Stimulated activated CD4-positive, alpha-beta T cell treated with anti-CD3 and anti-CD28 coated beads, TNF-alpha, amount 100 ng/mL, for 24 hours (primary cell): ENCODE measurements around the gene MARK3.

Source experiments
- DNase-seq, 3 experiments: peaks; one replicate each; pipeline ENCODE4 v3.0.0-alpha.2; 2020; ENCODE audit warnings: low read depth in 3 of 3

The MARK3 gene

DNA sequence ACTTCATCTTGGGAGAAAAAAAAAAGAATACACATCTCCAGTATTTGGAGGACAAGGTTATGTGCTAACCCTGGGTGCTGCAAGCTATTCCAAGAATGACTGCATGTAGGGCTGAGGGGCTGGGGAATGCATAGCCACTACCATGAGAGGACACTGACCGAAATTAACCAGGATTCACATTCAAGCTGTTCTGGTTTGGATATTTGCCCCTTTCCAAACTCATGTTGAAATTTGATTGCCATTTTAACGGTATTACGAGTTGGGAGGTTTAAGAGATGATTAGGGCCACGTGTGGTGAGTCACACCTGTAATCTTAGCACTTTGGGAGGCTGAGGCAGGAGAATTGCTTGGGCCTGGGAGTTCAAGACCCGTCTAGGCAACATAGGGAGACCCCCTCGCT lies 18.5 kb upstream of the MARK3 start:
- no peak for DNase-seq

DNA sequence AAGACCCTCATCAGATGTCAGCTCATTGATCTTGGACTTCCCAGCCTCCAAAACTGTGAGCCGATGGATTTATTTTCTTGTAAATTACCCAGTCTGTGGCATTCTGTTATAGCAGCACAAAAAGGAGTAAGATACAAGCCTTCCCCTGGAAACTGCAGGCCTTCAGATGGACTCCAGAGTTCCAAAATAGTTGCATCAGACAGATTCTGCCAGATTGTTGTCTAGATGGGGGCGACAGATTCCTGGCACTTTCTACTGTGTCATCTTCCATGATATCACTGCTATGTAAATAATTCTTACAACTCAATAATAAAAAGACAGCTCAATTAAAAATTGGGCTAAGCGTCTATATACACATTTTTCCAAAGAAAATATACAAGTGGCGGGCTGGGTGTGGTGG lies 17.2 kb upstream of the MARK3 start:
- DNase-seq, result no peak

DNA sequence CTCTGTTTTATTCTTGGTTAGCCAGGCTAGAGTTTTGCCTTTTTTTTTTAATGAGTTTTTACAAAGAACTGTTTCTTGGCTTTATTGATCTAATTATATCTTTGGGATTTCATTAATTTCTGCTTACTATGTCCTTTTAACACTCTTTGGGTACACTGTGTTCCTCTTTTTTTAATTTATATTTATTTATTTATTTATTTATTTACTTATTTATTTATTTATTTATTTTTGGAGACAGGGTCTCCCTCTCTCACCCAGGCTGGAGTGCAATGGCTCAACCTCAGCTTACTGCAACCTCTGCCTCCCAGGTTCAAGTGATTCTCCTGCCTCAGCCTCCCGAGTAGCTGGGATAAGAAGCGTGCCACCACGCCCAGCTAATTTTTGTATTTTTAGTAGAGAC lies 15.1 kb upstream of the MARK3 start:
- DNase-seq, result no peak

DNA sequence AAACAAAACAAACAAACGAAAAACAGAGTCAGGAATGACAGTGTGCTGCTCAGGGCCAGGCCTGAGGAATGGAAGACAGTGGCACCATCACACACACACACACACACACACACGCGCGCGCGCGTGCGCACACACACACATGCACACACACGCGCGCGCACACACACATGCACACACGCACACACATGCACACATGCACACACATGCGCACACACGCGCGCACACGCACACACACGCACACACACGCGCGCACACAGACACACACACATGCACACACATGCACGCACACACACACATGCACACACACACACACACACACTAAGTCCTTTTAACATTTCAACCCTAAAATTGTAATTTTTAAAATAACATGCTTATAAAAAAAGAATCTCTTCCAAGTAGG lies 13.2 kb upstream of the MARK3 start:
- no peak for DNase-seq

DNA sequence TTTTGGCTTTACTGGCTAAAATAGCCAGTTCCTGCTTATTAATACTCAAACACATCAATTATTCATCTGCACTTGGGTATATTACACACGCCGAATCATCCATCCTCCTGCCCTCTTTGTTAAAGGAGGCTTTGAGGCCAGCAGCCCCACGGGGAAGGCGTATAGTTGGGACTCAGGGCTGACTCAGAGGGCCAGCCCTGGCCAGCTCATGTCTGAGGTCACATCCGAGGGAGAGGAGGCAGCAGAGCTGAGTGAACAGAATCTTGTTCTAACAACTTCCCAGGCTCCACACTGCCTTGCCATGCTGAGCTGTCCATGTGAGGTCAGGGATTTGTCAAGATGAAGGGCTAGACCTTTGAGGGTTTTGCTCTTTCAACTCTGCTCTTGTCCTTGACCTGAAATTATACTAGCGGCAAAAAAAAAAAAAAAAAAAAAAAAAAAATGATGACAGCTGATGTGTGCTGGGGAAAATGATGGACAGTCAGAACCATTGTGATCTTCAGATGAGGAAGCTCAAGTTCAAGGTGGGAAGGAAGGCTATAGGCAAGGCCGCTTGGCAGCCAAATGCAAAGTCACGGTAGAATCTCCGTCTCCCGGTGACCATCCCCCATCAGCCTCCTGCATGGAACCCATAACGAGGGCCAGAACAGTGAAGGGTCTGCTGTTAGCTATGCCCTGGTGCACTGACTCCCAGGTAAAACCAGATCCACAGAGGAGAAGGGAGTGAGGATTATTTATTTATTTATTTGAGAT lies 12.5 kb upstream of the MARK3 start:
- DNase-seq, result peak in 1 of 3 experiments; percentile 25

DNA sequence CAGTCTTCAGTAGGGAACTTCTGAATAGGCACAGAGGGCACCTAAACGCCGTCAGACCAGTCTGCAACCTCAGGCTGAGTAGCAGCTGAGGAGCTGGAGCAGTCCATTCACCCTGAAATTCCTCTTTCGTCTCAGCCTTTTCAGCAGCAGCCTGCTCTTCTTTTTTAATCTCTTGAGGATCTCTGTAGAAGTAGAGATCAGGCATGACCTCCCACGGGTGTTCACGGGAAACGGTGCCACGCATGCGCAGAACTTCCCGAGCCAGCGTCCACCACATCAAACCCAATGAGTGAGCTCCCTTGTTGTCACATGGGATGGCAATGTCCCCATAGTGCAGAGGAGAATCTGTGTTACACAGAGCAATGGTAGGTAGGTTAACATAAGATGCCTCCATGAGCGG lies 11.1 kb upstream of the MARK3 start:
- DNase-seq, result no peak

DNA sequence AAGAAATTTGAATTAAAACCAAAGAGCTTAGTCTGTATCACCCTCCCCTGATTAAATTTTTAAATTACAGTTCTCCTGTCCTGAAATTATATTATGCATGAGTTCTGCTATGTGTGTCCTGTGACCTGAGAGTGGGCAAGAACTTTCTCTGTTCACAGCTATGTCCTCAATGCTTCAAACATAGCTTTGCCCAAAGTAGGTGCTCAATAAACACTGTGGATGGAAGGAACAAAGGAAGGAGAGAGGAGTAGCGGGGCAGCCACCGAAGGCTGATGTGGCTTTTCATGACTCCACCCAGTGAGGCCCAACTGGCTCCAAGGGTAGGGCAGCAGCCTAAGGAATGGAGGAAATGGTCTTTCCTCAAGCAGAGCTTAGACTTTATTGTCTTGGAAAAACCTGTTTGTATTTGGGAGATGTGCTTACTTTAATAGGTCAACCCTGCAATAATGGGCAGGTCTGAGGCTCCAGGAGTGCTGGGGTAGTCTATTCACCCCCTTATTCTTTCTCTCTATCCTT lies 7.6 kb upstream of the MARK3 start:
- no peak for DNase-seq

DNA sequence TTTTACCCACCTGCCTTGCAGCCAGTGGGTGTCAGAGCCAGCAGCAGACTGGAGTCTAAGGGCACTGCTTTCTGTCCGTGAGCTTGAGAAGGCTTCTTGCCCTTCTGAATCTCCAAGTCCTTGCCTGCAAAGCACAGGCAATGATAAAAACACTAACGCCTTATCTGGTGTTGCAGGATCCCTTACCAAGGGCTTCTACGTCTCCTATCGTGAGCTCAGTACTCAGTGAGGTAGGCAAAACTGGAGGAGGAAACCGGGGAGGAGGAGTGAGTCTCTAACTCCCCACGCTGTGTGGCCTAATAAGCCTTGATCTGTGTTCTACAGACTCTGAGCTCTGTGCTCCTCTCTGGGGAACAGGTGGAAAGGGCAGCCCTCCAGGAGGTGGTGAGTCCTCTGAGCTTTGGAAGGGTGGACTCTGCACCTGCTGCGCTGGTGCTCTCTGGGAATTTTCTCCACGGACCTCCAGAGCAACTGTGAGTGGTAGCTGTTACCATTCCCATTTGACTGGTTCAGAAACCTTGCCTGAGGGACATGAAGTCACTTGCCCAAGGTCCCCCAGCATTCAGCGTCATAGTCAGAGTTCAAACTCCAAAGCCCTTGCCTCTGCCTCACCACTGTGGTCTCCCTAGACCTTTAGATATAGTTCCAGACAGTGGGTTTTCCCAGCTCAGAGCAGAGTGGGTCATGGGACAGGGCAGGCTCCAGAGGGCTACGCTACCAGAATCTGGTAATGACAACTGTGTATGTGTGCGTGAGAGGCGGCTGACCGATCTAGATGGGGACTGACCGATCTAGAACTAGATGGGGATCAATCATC lies 7.0 kb upstream of the MARK3 start:
- DNase-seq, result no peak

DNA sequence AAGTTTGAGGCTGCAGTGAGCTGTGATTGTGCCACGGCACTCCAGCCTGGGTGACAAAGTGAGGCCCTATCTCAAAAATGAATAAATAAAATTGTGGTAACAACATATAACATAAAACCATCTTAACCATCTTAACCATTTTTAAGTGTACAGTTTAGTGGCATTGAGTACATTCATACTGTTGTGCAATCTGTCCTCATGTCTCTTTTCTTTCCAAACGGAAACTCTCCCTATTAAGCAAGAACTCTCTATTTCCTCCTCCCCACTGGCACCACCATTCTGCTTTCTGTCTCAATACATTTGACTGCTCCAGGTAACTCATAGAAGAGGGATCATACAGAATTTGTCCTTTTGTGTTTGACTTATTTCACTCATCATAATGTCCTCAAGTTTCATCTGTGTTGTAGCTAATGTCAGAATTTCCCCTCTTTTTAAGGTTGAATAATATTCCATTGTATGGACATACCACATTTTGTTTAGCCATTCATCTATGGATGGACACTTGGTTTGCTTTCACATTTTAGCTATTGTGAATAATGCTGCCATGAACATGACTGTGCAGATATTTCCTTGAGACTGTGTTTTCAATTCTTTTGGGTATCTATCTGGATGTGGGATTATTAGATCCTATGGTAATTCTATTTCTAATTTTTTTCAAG lies 4.4 kb upstream of the MARK3 start:
- no peak for DNase-seq

DNA sequence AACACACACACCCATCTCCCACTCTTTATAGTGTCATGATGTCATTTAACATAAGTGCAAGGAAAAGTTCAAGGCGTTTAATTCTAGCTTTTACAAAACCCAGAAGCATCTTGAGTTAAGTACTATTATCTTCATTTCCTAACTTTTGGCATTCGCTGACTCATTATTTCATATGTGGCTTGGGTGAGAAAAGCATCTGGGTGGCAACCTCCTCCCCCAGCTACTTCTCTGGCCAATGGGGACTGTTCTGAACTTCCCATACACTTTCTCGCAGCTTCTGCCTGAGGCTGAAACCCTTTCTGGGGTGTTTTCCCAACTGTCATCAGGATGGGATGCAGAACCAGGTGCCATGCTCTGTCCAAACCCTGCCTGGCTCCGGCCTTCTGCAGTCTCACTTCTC lies 2.8 kb upstream of the MARK3 start:
- no peak for DNase-seq

DNA sequence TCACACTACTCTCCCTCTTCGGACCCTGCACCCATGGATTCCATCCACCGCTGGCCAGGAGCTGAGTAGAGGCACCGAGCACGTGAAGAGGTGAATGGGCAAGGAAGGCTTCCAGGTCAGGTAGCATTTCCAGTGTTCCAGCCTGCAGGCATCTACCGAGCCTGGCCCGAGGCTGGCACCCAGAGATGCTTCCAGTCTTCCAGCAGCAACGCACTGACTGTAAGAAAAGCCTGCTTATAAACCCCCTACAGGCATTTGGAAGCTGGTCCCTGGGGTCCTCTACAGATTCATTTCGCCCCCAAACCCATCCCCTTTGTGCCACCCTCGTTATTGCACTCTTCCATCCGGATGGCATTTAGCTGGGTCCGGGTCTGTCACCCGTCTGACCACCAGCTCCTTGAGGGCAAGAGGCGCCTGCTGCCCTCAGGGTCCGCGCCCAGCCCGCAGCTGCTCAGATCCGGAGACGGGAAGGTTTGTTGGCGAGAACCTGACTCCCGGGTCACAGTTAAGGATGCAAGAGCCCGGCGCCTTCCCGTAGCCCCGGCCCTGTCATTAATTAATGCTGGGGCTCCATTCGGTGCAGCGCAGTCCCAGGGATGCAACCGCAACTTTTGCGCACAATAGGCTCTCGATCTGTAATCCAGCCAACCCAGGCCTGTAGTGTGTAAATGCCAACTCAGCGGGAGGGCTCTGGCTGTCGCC lies 614 bp upstream of the MARK3 start:
- DNase-seq, result no peak

DNA sequence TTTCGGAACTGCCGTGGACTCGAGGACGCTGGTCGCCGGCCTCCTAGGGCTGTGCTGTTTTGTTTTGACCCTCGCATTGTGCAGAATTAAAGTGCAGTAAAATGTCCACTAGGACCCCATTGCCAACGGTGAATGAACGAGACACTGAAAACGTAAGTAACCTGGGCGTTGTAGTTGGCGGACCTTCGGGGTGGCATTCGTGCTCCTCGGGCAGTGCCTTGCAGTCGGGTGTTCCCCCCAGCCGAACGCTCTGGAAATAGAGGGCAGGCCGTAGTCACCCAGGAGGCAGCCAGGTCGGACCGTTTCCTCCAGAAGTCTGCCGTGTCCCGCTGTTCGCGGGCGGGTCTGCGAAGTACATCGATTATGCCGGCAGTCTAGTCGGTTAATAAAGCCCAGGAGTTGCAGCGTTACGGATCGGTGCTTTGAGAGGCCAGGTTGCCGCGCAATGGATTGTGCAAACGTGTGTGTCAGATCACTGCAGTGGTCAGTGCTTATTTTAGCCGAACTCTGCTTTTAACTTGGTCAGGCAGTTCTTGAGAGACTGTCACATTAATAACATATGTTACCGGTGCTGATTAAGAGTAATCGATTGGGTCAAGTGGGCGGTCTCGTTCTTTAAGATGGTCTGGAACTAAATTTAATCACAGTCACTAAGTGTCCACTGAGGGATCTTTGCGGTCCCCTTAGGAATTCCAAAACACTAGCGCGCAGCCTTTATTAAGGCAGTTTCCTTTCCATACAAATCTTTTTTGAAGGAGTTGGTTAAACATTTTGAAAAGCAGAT lies 906 bp downstream of the MARK3 start:
- DNase-seq, result peak in 1 of 3 experiments; percentile 30

DNA sequence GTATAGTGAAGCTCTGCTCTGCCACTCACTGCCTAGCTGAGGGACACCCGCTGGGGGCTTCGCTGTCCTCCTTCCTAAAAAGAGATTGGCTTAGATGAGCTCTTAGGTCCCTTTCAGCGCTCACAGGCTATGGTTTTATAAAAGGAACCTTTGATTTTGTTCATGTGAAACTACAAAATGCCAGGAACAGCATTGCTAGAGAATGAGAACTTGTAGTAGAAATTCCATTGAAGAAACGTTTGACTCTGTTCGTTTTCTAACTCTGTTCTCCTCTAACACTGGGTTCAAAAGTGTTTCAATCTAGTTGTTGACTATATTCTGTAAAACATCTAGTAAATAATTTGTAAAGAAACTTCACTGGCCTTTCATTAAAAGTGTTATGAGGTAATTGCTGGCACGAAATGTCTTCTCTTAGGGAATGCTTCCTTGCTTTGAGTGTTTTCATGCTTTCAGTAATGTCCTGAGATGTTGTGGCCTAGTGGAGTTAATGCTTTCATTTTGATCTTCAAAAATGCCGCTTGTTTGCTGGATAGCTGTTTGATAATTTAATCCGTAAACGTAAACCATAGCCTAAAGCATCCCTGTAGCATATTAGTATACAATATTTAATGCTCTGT lies 1.6 kb downstream of the MARK3 start:
- DNase-seq, result no peak

DNA sequence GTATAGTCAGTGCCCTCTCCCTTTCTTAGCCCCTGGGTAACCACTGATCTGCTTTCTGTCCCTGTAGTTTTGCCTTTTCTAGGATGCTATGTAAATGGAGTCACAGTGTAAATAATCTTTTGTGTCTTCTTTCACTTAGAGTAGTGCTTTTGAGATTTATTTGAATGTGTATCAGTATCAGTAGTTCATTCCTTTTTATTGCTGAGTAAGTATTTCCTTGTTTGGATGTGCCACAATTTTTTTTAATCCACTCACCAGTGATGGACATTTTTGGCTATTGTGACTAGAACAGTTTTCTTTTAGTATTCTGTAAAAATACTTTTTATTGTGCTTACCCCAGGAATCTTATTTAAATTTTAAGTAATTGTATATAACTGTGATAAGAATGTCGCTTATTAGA lies 3.4 kb downstream of the MARK3 start:
- no peak for DNase-seq

DNA sequence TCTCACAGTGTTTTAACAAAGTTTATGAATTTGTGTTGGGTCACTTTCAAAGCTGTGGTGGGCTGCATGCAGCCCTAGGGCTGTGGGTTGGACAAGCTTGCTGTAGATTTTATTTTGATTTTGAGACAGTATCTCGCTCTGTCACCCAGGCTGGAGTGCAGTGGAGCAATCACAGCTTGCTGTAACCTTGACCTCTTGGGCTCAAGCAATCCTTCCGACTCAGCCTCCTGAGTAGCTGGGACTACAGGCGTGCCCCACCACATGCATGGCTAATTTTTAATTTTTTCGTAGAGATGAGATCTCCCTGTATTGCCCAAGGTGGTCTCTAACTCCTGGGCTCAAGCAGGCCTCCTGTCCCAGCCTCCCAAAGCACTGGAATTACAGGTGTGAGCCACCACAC lies 5.4 kb downstream of the MARK3 start:
- DNase-seq, result no peak

DNA sequence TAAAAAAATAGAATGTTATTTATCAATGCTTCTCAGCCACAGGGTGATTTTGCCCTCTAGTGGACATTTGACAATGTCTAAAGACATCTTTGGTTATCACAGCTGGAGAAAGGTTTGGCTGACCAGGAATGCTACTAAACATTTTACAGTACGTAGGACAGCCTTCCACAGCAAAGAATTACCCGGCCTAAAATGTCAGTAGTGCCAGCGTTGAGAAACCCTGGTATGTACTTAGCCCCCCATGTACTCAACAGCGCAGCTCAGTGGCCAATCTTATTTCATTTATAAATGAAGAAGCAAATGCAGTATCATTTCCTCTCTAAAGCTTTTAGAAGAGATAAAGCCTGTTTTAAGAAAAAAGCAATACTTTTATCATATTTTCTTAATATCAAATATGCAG lies 5.8 kb downstream of the MARK3 start:
- DNase-seq, result peak in 1 of 3 experiments; percentile 16

DNA sequence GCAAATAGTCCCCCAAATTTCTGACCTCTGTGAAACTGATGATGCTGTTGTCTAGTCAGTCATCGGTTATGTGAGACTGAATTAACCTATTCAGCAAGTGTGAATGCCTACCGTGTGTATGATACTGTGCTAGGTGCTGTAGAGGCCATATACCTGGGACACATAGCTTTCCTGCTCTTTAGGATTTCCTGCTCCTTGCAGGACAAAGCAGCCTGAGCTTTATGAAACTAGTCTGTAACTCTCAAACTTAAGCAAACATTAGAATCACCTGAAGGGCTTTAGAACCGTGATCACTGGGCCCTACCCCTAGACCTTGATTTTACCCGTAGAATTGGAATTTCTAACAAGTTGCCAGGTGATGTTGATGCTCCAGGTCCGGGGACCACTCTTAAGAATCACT lies 6.9 kb downstream of the MARK3 start:
- no peak for DNase-seq

DNA sequence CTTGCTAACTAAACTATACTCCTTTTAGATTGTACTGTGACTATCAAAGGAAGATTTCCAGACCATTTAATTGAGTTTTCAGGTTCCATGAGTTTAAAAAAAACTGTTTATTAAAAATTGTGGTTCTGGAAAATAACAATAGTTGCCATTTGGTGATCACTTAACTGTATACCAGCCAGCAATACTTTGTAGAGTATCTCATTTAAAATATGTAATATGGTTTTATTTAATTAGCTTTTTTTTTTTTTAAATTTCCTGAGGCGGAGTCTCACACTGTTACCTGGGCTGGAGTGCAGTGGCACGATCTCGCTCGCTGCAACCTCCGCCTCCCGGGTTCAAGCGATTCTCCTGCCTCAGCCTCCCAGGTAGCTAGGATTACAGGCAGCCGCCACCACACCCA lies 7.4 kb downstream of the MARK3 start:
- DNase-seq, result no peak

DNA sequence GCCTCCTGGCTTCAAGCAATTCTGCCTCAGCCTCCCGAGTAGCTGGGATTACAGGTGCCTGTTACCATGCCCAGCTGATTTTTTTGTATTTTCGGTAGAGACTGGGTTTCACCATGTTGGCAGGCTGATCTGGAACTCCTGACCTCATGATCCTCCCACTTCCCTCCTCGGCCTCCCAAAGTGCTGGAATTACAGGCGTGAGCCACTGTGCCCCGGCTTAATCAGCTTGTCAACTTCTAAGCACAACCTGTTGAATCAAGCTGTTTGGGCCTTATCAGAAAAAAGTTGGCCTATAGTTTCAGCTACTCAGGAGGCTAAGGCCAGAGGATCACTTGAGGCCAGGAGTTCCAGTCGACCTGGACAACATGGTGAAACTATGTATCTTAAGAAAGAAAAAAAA lies 7.9 kb downstream of the MARK3 start:
- no peak for DNase-seq
